GM20431 (cell line): ENCODE measurements around the gene CHMP2A.
"Not testable (repeated sequence)": the region's sequence is repeated elsewhere in the genome, so short reads cannot be mapped to it uniquely, and the experiment has no call there.

Source experiments
- in situ Hi-C: fragments of 300-500 bp; cut with MseI, MboI; formaldehyde crosslinking; loops from one replicate; pipeline ENCODE4 v1.15.0; 2020; ENCODE audit warnings: low sequenced_read_pairs; ENCODE audit not compliant: unreplicated experiment

CHMP2A gene

GRCh38 chr19:58554494-58555368, at the start of gene CHMP2A:
Gene CHMP2A (minus strand): TSS chr19:58555105. CDS start chr19:58554212, 893 bp downstream.
- in situ Hi-C loops = no loop called here

- in situ Hi-C loops = no loop called here
Observed at GRCh38 chr19:58586133-58586765, 31.3 kb upstream of the CHMP2A start.

- in situ Hi-C loops = no loop called here
Observed at GRCh38 chr19:58585442-58586132, 30.7 kb upstream of the CHMP2A start.

GRCh38 chr19:58584498-58585441, 29.9 kb upstream of the CHMP2A start:
- in situ Hi-C loops = no loop called here

DNA sequence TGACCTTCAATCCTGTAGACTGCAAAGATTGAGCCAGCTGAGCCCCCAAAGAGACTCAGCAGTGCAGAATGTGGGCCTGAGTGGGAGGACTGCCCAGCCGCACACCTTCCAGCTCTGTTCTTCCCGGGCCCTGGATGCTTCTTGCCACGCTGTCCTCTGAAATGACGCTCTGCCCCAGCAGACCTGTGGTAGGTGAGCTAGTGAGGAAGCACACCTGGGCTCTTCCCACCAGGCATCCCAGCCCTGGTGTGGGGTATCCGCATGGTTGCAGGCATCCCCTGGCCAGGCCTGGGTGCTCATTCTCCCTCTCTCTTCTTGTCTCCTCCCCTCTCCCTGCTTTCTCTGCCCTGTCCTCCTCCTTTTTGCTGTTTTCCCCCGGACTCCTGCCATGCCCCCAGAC, 28.1 kb upstream of the CHMP2A start:
- in situ Hi-C loops = no loop called here

DNA sequence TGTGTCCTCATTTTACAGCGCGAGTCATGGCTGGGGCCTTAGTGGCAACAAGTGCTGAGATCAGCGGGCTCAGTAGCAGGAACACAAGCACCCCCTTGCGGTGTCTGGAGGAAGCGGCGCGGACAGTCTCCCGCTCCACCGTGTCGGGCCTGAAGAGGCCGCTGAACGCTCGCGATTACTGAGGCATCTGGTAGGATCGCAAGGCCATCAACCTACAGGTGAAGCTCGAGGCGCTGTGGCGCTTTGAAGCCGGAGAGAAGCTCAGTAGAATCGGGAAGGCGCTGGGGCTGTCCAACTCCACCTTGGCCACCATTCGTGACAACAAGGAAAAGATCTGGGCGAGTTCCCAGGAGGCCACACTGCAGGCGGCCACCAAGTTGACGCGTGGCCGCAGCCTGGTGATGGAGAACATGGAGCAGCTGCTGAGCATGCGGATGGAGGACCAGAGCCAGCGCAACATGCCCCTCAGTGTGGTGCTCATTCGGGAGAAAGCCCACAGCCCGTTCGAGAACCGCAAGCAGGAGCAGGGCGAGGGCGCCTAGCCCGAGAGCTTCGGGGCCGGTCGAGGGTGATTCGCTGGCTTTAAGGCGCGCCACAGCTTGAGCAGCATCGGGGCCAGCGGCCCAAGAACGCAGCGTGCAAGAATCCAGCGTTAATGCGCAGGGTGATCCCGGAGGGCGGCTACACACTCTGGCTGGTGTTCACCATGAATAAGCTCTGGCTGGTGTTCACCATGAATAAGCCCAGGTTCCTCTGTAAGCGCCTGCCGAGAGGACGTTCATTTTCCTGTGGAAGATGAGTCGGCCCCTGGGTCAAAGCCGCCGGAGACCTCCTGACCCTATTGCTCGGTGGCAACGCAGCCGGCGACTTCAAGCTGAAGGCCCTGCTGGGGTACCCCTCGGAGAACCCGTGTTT, 26.6 kb upstream of the CHMP2A start:
- in situ Hi-C loops = no loop called here

DNA sequence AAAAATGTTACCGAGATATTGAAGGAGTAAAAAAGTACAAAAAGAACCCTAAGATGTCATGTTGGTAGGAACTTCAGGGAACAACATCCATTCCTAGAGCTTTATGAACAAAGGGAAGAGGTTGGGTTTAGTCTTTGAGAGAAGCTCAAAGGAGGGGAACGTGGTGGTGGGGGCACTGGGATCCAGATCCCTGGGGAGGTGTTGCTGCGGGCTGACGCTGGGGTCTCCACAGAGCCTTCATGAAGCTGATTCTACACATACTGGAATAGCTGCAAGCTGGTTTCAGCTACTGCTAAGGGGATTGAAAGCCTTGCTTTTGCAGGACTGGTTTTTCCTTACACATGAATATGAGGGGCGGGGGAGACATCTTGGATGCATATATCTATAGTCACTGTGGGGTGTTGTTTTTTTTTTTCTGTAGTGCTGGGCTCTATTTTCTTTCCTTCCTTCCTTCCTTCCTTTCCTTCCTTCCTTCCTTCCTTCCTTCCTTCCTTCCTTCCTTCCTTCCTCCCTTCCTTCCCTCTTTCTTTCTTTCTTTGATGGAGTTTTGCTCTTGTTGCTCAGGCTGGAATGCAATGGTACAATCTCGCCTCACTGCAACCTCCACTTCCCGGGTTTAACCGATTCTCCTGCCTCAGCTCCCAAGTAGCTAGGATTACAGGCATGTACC, 24.7 kb upstream of the CHMP2A start:
- in situ Hi-C loops = no loop called here

DNA sequence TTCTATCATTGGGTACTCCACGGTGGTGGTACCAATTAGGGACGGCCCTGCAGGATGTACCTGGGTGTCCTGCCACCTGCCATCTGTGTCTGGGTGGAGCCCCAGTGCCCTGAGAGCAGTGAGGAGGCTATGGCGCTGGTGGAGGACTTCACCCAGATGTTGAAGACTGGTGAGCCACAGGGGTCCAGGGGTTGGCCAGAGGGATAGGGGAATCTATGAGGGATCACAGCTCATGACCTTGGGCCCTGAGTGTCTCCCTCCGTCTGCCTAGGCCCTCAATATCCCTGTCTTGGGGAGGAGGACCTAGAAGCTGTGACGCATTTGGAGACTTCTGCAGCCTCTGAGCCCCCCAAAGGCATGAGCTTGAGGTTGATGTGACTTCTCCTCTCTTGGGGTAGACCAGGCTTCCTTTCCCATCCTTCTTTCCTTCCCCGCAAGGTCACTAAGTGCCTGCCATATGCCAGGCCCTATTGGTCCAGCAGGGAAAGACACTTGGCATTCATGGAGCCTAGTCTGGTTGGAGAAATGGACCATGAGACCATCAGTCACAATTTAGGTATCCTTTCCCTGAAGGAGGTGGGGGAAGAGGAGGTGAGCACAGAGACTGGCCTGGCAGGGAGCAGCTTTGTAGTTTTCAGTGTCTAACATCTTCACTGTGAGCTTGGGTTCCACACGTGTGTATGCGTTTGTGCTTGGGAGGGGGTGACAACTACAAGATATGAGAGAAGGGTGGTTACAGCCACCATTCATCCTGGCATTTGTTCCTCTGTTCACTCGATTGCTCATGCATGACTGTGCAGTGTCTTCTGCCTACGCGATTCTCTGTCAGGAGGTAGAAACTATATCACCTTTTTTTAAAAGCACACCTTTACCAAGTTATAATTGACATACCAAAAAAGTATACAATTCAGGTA, 23.4 kb upstream of the CHMP2A start:
- in situ Hi-C loops = no loop called here

GRCh38 chr19:58577581-58577980, 22.7 kb upstream of the CHMP2A start:
- in situ Hi-C loops = not testable (repeated sequence)

- in situ Hi-C loops = no loop called here
Observed at GRCh38 chr19:58575183-58576041, 20.5 kb upstream of the CHMP2A start.

DNA sequence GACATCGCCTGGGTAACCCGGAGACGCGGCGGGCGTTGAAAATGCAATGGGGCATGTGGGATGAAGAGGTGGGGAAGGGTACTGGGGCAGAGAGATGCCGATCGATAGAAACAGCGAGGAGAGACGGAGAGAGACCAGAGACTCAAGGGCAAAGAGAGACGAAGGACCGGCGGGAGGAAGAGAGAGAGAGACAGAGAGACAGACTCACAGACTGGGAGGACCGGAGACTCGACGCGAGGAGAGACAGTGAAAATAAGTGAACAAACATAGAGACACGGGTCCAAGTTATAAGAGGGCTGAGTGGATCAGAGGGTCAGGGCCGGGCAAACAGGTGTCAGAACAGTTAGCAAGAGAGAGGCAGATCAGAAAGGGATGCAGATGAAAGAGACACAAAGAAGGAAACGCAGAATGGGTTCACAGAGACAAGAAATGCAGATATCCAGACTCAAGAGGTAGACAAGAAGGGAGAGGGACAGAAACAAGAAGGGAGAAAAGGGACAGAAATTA, 18.8 kb upstream of the CHMP2A start:
- in situ Hi-C loops = no loop called here

GRCh38 chr19:58572818-58573657, 18.1 kb upstream of the CHMP2A start, which contains the start of gene MZF1:
Gene MZF1 (minus strand): TSS chr19:58573335. CDS start chr19:58571389, 1,946 bp downstream.
- in situ Hi-C loops = no loop called here

DNA sequence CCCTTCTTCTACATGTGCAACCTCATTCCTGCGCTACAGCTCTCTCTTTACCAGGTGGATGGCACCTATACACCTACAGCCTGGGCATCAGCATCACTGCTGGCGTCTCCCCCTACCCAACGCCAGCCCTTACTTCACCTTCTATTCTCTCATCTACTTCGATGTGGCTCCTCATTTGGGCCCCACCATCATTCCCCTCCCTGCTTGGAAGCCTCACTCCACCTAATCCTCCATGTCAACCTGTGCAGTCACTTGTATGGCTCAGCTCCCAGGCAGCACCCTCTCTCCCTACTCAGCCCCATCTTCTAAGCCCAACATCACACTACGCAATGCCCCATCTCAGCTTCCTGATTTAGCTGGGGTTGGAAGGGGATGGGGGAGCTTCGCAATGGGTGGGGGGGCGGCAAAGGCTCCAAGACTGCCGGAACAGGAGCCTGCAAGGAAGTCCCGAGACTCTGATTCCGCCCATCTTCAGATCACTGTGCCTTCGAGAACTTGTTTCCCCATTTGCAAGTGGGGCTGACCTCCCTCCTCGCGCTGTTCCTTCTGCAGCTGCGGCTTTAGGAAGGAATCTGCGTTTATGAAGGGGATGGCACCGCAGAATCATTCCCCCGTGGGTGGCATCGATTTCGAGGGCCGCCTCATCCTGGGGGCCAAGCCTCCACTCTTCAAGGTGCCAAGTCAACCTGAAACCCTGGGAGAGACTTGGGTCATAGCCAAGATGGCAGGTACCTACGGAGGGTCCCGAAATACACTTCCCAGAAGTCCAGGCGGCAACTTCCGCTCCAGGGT, 17.3 kb upstream of the CHMP2A start:
- in situ Hi-C loops = no loop called here

GRCh38 chr19:58571575-58571947, 16.7 kb upstream of the CHMP2A start:
- in situ Hi-C loops = no loop called here
